GM21528 (cell line): ENCODE data around the gene MED13L.
"Not testable (repeated sequence)": the region's sequence is repeated elsewhere in the genome, so short reads cannot be mapped to it uniquely, and the experiment has no call there.

Experiments used
- ATAC-seq: cut with Tn5 transposase; IDR thresholded peaks from one replicate; pipeline ENCODE4 v1.9.1; 2021; ENCODE audit warnings: mild to moderate bottlenecking, moderate library complexity; ENCODE audit not compliant: unreplicated experiment, low FRiP score

MED13L gene

DNA sequence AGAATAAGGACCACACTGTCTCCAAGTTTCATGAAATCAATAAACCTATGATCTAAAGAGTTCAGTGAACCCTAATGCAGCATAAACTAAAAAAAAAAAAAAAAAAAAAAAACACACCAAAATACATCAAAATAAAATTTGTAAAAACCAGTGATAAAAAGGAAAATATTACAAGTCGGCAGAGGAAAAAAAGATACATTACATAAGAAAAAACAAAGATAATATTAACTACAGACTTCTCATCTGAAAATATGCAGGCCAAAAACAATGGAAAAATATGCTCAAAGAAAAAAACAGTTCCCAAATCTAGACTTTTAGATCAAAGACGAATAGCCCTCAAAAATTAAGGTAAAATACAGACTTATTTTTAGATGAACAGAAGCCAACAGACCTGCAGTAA, 27.6 kb downstream of the MED13L start:
- no peak for ATAC-seq

DNA sequence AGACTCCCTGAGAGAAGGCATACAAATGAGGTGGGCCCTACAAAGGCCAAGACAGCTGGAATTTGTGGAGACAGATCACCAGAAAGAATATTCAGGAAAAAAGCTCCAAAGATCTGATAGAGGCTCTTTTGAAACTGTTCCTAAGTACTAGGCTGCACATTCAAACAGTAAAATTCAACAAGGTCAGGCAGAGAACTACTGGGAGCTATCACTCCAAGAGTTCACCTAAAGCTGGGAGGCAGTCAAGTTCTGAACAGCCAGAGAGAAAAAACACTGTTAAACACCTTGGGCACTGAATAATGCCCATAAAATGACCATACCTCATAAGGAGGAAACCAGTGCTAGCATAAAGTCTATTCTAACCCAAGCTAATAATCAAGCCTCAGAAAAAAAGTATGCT, 28.6 kb downstream of the MED13L start:
- no peak for ATAC-seq

- no peak for ATAC-seq
Measured at GRCh38 chr12:116248433-116248832, 29.1 kb downstream of the MED13L start.

GRCh38 chr12:116247377-116247776, 30.1 kb downstream of the MED13L start:
- ATAC-seq, result no peak

GRCh38 chr12:116246490-116247179, 30.9 kb downstream of the MED13L start:
- ATAC-seq, result no peak

DNA sequence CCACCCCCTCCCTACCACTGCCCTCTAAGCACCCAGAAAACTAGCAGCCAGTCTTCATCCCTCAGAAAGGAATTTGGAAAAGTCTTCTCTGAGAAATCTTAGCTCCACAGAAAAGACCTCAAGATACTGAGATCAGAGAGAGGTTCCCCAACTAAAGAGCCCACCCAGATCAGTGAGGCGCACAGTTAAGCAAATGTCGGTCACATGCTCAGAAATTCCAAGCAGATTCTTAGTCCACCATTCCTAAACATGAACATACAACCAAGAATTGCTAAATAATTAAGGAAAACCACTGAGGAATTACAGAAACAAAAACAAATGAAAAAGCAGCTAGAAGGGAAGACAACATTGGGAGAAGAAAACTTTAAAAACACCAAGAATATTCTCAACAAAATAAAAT, 32.3 kb downstream of the MED13L start:
- no peak for ATAC-seq

- ATAC-seq, result no peak
Measured at GRCh38 chr12:116244474-116245090, 32.9 kb downstream of the MED13L start.

- no peak for ATAC-seq
Measured at GRCh38 chr12:116244001-116244400, 33.5 kb downstream of the MED13L start.

DNA sequence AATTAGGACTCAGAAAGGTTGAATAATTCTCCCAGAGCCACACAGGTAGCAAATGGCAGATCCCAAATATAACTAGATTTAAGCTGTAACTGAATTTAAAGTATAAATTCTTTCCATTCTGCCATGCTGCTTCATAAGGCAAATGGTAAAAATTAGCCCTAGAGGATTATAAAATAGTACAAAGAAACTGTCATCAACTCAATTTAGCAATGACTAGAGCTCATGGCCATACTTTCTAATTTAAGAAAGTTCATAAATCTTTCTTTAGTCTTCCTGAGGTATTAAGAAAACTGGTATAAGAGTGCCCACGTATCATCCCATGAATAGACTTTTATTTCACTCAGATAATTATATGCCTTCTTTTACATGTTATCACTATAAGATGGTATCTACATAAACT, 34.8 kb downstream of the MED13L start:
- no peak for ATAC-seq

- no peak for ATAC-seq
Measured at GRCh38 chr12:116241157-116241759, 36.2 kb downstream of the MED13L start.

DNA sequence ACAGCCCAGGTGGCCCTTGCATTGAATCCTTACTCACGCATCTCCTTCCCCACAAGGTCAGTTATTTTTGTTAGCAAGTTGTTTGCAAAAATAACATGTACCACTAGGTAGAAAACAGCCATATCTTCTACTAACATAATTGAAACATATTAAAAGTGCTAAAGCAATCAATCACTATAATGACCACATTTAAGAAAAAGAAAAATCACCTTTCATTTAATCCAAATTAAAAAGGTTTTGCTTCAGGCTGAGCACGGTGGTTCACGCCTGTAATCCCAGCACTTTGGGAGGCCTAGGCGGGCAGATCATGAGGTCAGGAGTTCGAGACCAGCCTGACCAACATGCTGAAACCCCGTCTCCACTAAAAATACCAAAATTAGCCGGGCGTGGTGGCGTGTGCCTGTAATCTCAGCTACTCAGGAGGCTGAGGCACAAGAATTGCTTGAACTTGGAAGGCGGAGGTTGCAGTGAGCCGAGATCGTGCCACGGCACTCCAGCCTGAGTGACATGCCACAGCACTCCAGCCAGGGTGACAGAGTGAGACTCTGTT, 38.8 kb downstream of the MED13L start:
- not testable (repeated sequence) for ATAC-seq

- ATAC-seq, result no peak
Measured at GRCh38 chr12:116238149-116238548, 39.3 kb downstream of the MED13L start.

- ATAC-seq, result no peak
Measured at GRCh38 chr12:116236976-116237375, 40.5 kb downstream of the MED13L start.

GRCh38 chr12:116236148-116236731, 41.3 kb downstream of the MED13L start:
- ATAC-seq, result no peak

DNA sequence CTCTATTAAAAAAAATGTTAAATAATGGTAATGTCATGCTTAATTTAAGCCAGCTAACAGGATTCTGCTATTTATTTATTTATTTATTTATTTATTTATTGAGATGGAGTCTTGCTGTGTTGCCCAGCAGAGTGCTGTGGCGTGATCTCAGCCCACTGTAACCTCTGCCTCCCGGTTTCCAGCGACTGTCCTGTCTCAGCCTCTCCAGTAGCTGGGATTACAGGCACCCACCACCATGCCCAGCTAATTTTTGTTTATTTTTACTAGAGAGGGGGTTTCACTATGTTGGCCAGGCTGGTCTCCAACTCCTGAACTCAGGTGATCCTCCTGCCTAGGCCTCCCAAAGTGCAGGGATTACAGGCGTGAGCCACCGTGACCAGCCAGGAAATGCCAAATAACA, 43.3 kb downstream of the MED13L start:
- not testable (repeated sequence) for ATAC-seq

DNA sequence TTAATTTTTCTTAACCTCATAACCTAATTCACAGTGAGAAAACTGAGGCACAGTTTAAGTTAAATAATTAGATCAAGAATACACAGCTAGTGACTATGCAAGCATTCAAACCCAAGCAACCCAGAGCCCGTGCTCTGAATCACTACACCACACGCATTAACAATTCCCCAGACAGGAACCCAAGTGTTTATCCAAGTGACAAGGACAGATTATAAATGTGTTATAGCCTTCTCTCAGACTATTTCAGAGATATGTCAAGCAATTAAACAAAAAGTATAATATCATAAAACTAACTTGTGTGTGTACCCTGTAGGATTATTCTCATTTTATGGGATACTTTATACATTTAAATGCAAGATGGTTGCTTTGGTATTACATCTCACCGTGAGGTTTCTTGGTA, 43.8 kb downstream of the MED13L start:
- ATAC-seq, result no peak

DNA sequence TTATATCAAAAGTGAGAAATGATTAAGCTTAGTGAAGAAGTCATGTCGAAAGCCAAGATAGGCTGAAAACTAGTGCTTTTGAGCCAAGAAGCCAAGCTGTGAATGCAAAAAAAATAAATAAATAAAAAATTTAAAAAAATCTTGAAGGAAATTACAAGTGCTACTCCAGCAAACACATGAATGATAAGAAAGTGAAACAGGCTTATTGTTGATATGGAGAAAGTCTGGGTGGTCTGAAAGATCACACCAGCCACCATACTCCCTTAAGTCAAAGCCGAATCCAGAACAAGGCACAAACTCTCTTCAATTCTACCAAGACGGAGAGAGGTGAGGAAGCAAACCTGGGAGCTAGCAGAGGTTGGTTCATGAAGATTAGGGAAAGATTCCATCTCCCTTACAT, 49.7 kb downstream of the MED13L start:
- no peak for ATAC-seq

DNA sequence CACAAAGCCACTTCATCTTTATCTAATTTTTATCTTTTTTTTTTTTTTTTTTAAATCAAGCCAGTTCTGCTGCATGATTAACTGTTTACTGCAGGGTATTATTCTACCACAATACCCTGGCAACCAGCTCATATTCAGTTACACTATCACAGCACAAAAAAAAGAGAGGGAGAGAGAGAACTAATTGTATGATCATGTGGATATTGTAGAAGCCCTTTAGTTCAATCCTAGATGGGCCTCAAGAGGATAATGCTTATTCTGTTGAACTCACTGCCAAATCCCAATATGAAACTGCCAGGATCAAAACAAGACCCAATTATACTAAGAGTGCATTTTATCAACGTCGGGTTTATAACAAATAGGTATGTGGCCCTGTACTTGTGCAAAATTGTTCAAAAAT, 51.5 kb downstream of the MED13L start:
- ATAC-seq, result no peak

GRCh38 chr12:116222358-116222757, 55.1 kb downstream of the MED13L start:
- no peak for ATAC-seq

- ATAC-seq, result no peak
Measured at GRCh38 chr12:116220756-116221155, 56.7 kb downstream of the MED13L start.

GRCh38 chr12:116217045-116217735, 60.3 kb downstream of the MED13L start:
- ATAC-seq, result no peak
